AG04450 (cell line): ENCODE results near the gene RABGAP1. TPM values are rescaled to one million over a fixed set of nuclear protein-coding genes. Genes with fewer than 3 reads are reported as not detected.
A peak's percentile ranks its signal among the peaks of the same experiment; 100 is the strongest.

Source experiments
- CTCF ChIA-PET: fragments of 300-600, 350-600 bp; formaldehyde crosslinking; extraction: SDS; loops from one replicate; lab custom pipeline; 2022; ENCODE audit warnings: antibody characterized with exemption, inconsistent platforms; lab: Charles Lee
- POLR2A ChIA-PET: fragments of 350-600 bp; formaldehyde crosslinking; extraction: SDS; loops from one replicate; lab custom pipeline; 2021; ENCODE audit warnings: antibody characterized with exemption, inconsistent platforms; lab: Yijun Ruan, JAX
- DNase-seq: peaks from one replicate; pipeline ENCODE4 v3.0.0-alpha.2; 2011; ENCODE audit warnings: low read depth, low spot score
- H3K27ac ChIP-seq: one replicate; pipeline ENCODE4 v1.5.1; 2012; ENCODE audit warnings: low read depth, low read length, control low read depth
- H3K27me3 ChIP-seq: one replicate; pipeline ENCODE4 v1.6.0; 2012; ENCODE audit warnings: low read length; ENCODE audit not compliant: control insufficient read depth, insufficient read depth
- H3K4me3 ChIP-seq: 2 replicates; pipeline ENCODE4 v1.5.1; 2011; ENCODE audit warnings: mild to moderate bottlenecking, low read depth, low read length, control low read depth
- H3K9me3 ChIP-seq: 2 replicates; pipeline ENCODE4 v1.5.1; 2012; ENCODE audit warnings: low read length; ENCODE audit not compliant: control insufficient read depth, insufficient read depth
- CTCF ChIP-seq: IDR thresholded peaks from 2 replicates; pipeline ENCODE4 v1.5.1; 2011; ENCODE audit warnings: low read depth, low read length, control low read depth, inconsistent platforms
- polyA plus RNA-seq: library from polyadenylated mRNA; depleted of rRNA; stranded (reverse); fragments of >200 nt; gene quantifications from 2 replicates; pipeline ENCODE4 v1.2.3, GENCODE V29; 2011

RABGAP1 gene
- polyA plus RNA-seq, 1 experiment = 69.4 TPM

- 0 out of 2 replicates have a peak, but pooled peaks have one; percentile 6 for TF ChIP-seq CTCF
- CTCF ChIA-PET = interaction anchor here (0.9 to 2.5 kb wide), 3 partner anchors 10 to 418 kb away, joined by 3 to 8 read pairs (median 3); no protein-coding TSS in a partner anchor
- Histone ChIP-seq H3K9me3 (peaks cover 3% of the 10 kb centered on the region; the same call in 1 of the 2 replicates), H3K27ac (peak within 1 kb of the TSS; percentile 75), H3K4me3 (peak within 1 kb of the TSS; percentile 92), H3K27me3 (no peaks in the 10 kb centered on the region)
- DNase-seq = no peak
- POLR2A ChIA-PET = interaction anchor here (0.6 to 3.5 kb wide), 6 partner anchors 9 to 525 kb away, joined by 3 to 38 read pairs (median 8); partner anchors contain the start of genes RABGAP1 and ZBTB6
These were observed 9.3 kb upstream of the RABGAP1 start, which contains the start of gene ZBTB26 for GRCh38 chr9:122931226-122932121. TSS of gene ZBTB26 (minus strand) at chr9:122931512. CDS start at chr9:122919934, 11,578 bp downstream.

GRCh38 chr9:122936464-122936863 lies 4.4 kb upstream of the RABGAP1 start:
- Histone ChIP-seq H3K4me3 (no peak overlapping the region), H3K27ac (no peak overlapping the region), H3K27me3 (no peaks in the 10 kb centered on the region), H3K9me3 (no peaks in the 10 kb centered on the region)
- ChIA-PET POLR2A (no interaction called here), CTCF (interaction anchor here (1.4 kb wide), 1 partner anchor 54 kb away, joined by 3 read pairs; no protein-coding TSS in a partner anchor)
- DNase-seq = no peak
- no peak for TF ChIP-seq CTCF

- Histone ChIP-seq H3K27me3 (no peaks in the 10 kb centered on the region), H3K9me3 (no peaks in the 10 kb centered on the region), H3K4me3 (no peak overlapping the region), H3K27ac (no peak overlapping the region)
- ChIA-PET POLR2A (no interaction called here), CTCF (interaction anchor here (1.4 kb wide), 1 partner anchor 54 kb away, joined by 3 read pairs; no protein-coding TSS in a partner anchor)
- no peak for DNase-seq
- TF ChIP-seq CTCF = no peak
These were observed 3.9 kb upstream of the RABGAP1 start for GRCh38 chr9:122936883-122937282.

GRCh38 chr9:122939601-122940000 lies 1.2 kb upstream of the RABGAP1 start:
- no peaks in the 10 kb centered on the region for H3K27me3 ChIP-seq
- H3K4me3 ChIP-seq = no peak overlapping the region
- no peak overlapping the region for H3K27ac ChIP-seq
- TF ChIP-seq CTCF = no peak
- no peak for DNase-seq
- CTCF ChIA-PET = no interaction called here
- H3K9me3 ChIP-seq = no peaks in the 10 kb centered on the region; the same call in 1 of the 2 replicates
- POLR2A ChIA-PET = interaction anchor here (1.5 kb wide), 1 partner anchor 34 kb away, joined by 8 read pairs; the partner anchor contains the start of gene RC3H2

- ChIA-PET CTCF (interaction anchor here (0.9 kb wide), 1 partner anchor 285 kb away, joined by 5 read pairs; no protein-coding TSS in a partner anchor), POLR2A (interaction anchor here (0.6 to 1.6 kb wide), 12 partner anchors 9 to 154 kb away, joined by 3 to 38 read pairs (median 5); partner anchors contain the start of genes PDCL, RC3H2, ZBTB26 and ZBTB6)
- DNase-seq = no peak
- Histone ChIP-seq H3K9me3 (no peaks in the 10 kb centered on the region; the same call in 1 of the 2 replicates), H3K27ac (no peak overlapping the region), H3K4me3 (peak overlapping the region; percentile 47), H3K27me3 (no peaks in the 10 kb centered on the region)
- TF ChIP-seq CTCF = no peak
These were observed 419 bp upstream of the RABGAP1 start for GRCh38 chr9:122940454-122940748.
